Smooth muscle cell (in vitro differentiated cells): ENCODE measurements around the gene ZNF792. TPM values are rescaled to one million over a fixed set of nuclear protein-coding genes. Genes with fewer than 3 reads are reported as not detected.
"Not testable (repeated sequence)": the region's sequence is repeated elsewhere in the genome, so short reads cannot be mapped to it uniquely, and the experiment has no call there.

Experiments used
- DNase-seq: peaks from one replicate; lab custom pipeline; 2025; ENCODE audit not compliant: unreplicated experiment; lab: John Stamatoyannopoulos, UW
- H2AFZ ChIP-seq: fragments of 200-600 bp; sonication (generic); 2 replicates; pipeline ENCODE4 v1.6.0; 2016; ENCODE audit warnings: antibody characterized with exemption, low read depth, mild to moderate bottlenecking
- H3F3A ChIP-seq: fragments of 200-600 bp; sonication (generic); 2 replicates; pipeline ENCODE4 v1.6.0; 2017; ENCODE audit warnings: antibody characterized with exemption, low read depth
- H3K27ac ChIP-seq: fragments of 200-600 bp; sonication (generic); 2 replicates; pipeline ENCODE4 v1.5.1; 2016; ENCODE audit warnings: low read depth, mild to moderate bottlenecking
- H3K27me3 ChIP-seq: fragments of 200-600 bp; sonication (generic); 2 replicates; pipeline ENCODE4 v1.6.1; 2016; ENCODE audit warnings: low read depth, mild to moderate bottlenecking
- H3K36me3 ChIP-seq: fragments of 200-600 bp; sonication (generic); 2 replicates; pipeline ENCODE4 v1.5.1; 2016; ENCODE audit warnings: low read depth
- H3K4me1 ChIP-seq: fragments of 200-600 bp; sonication (generic); 2 replicates; pipeline ENCODE4 v1.5.1; 2016; ENCODE audit warnings: low read depth
- H3K4me2 ChIP-seq: fragments of 200-600 bp; sonication (generic); 2 replicates; pipeline ENCODE4 v1.6.0; 2016; ENCODE audit warnings: mild to moderate bottlenecking
- H3K4me3 ChIP-seq: fragments of 200-600 bp; sonication (generic); 2 replicates; pipeline ENCODE4 v1.5.1; 2016; ENCODE audit warnings: mild to moderate bottlenecking
- H3K79me2 ChIP-seq: fragments of 200-600 bp; sonication (generic); 2 replicates; pipeline ENCODE4 v1.6.0; 2016; ENCODE audit warnings: low read depth, mild to moderate bottlenecking
- H3K9ac ChIP-seq: fragments of 200-600 bp; sonication (generic); 2 replicates; pipeline ENCODE4 v1.6.0; 2016; ENCODE audit warnings: low read depth
- H3K9me3 ChIP-seq: fragments of 200-600 bp; sonication (generic); replicated peaks from 2 replicates; pipeline ENCODE4 v1.5.1; 2016; ENCODE audit warnings: low read depth
- H4K20me1 ChIP-seq: fragments of 200-600 bp; sonication (generic); 2 replicates; pipeline ENCODE4 v1.6.0; 2016; ENCODE audit warnings: low read depth
- WGBS: methylation state at CpG from one replicate; pipeline ENCODE4 v1.1.7; 2016; ENCODE audit warnings: low lambda C conversion rate; 5-methylcytosine and 5-hydroxymethylcytosine counted together
- polyA plus RNA-seq: library from polyadenylated mRNA; unstranded; fragments of >200 nt; fragmentation: Nextera tagmentation; extraction: Ambion mirVana; gene quantifications from 2 replicates; pipeline ENCODE4 v1.2.1, GENCODE V29; 2016
- total RNA-seq: library from RNA; depleted of rRNA; stranded (reverse); fragments of >200 nt; gene quantifications from 2 replicates; pipeline ENCODE4 v1.2.3, GENCODE V29; 2014
- TF ChIP-seq, protein P1 (sequence below): fragments of 200-600 bp; sonication (generic); IDR thresholded peaks from 2 replicates; pipeline ENCODE4 v1.5.1; 2017; ENCODE audit warnings: borderline replicate concordance, mild to moderate bottlenecking, antibody characterized with exemption; ENCODE audit not compliant: insufficient read depth, poor library complexity, severe bottlenecking

Gene ZNF792
- total and polyA plus RNA-seq, 2 experiments from 2014 or later = 2.8 to 7.1 TPM

DNA sequence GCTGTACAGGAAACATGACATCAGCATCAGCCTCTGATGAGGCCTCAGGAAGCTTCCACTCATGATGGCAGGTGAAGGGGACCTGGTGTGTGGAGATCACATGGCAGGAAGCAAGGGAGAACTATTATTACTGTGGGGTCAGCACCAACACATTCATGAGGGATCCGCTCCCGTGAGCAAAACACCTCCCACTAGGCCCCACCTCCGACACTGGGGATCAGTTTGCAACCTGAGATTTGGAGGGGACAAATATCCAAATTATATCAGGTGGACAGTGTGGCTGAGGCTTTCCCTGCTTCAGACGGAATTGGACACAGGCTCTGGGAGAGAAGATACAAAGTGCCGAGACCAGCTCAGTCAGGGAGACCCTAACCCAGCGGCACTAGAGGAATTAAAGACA is 5.7 kb upstream of the ZNF792 start:
- no peak overlapping the region for H3K4me2 ChIP-seq
- 94% methylated on average over 6 of the region's 6 CpGs for WGBS
- no peaks in the 10 kb centered on the region for H4K20me1 ChIP-seq
- no peak overlapping the region for H3K4me3 ChIP-seq
- no peak overlapping the region for H3K27ac ChIP-seq
- no peaks in the 10 kb centered on the region for H3K36me3 ChIP-seq
- no peak overlapping the region for H2AFZ ChIP-seq
- no peaks in the 10 kb centered on the region for H3K27me3 ChIP-seq
- no peaks in the 10 kb centered on the region for H3K9me3 ChIP-seq
- H3K4me1 ChIP-seq = no peaks in the 10 kb centered on the region
- TF ChIP-seq, protein P1, sequence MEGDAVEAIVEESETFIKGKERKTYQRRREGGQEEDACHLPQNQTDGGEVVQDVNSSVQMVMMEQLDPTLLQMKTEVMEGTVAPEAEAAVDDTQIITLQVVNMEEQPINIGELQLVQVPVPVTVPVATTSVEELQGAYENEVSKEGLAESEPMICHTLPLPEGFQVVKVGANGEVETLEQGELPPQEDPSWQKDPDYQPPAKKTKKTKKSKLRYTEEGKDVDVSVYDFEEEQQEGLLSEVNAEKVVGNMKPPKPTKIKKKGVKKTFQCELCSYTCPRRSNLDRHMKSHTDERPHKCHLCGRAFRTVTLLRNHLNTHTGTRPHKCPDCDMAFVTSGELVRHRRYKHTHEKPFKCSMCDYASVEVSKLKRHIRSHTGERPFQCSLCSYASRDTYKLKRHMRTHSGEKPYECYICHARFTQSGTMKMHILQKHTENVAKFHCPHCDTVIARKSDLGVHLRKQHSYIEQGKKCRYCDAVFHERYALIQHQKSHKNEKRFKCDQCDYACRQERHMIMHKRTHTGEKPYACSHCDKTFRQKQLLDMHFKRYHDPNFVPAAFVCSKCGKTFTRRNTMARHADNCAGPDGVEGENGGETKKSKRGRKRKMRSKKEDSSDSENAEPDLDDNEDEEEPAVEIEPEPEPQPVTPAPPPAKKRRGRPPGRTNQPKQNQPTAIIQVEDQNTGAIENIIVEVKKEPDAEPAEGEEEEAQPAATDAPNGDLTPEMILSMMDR = no peak
- no peak for DNase-seq
- no peak overlapping the region for H3K9ac ChIP-seq
- H3K79me2 ChIP-seq = no peaks in the 10 kb centered on the region
- H3F3A ChIP-seq = no peaks in the 10 kb centered on the region

DNA sequence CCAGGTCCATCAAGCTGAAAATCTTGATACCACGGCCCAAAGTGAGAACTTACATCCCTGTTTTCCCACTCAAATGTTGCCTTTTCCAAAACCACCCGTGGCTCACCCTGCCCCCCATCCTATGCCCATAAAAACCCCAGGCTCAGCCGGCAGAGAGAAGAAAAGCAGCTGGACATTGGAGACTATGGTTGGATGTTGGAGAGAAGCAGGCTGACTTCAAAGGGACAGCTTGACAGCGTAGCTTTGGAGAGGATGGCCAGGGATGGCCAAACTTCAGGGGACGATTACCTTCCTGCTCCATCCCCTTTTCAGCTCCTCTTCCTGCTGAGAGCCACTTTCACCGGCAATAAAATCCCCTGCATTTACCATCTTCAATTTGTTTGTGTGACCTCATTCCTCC is 3.5 kb upstream of the ZNF792 start:
- H3K27ac ChIP-seq = no peak overlapping the region
- no peak overlapping the region for H3K9ac ChIP-seq
- H3K4me1 ChIP-seq = peaks cover 4% of the 10 kb centered on the region
- no peaks in the 10 kb centered on the region for H3F3A ChIP-seq
- H2AFZ ChIP-seq = no peak overlapping the region
- H3K27me3 ChIP-seq = no peaks in the 10 kb centered on the region
- no peak overlapping the region for H3K4me2 ChIP-seq
- no peaks in the 10 kb centered on the region for H3K9me3 ChIP-seq
- H3K4me3 ChIP-seq = no peak overlapping the region
- 80% methylated on average over 6 of the region's 6 CpGs for WGBS
- H4K20me1 ChIP-seq = peaks cover 3% of the 10 kb centered on the region
- TF ChIP-seq, protein P1 = no peak
- H3K79me2 ChIP-seq = peaks cover 9% of the 10 kb centered on the region
- no peaks in the 10 kb centered on the region for H3K36me3 ChIP-seq
- no peak for DNase-seq

DNA sequence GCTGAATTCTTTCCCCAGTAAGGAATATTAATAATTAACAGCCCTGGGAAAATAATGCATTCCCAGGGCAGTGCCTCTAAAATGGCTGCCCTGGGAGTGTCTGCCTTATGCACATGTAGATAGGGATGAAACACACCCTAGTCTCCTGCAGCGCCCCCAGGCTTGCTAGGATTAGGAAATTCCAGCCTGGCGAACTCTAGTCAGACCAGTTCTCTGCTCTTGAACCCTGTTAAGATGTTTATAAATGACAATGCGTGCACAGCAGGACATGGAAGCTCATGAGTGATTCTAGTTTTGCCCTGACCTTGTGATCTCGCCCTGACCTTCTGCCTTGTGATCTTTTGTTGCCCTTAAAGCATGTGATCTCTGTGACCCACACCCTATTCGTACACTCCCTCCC is 1.5 kb upstream of the ZNF792 start:
- not testable (repeated sequence) for DNase-seq, H3K36me3 ChIP-seq, H2AFZ ChIP-seq, H3K4me1 ChIP-seq, H4K20me1 ChIP-seq, H3K27me3 ChIP-seq, H3K27ac ChIP-seq, H3K9ac ChIP-seq, H3K4me2 ChIP-seq, H3F3A ChIP-seq, H3K4me3 ChIP-seq, H3K9me3 ChIP-seq
- H3K79me2 ChIP-seq = peaks cover 16% of the 10 kb centered on the region
- WGBS = 83% methylated on average over 5 of the region's 5 CpGs

DNA sequence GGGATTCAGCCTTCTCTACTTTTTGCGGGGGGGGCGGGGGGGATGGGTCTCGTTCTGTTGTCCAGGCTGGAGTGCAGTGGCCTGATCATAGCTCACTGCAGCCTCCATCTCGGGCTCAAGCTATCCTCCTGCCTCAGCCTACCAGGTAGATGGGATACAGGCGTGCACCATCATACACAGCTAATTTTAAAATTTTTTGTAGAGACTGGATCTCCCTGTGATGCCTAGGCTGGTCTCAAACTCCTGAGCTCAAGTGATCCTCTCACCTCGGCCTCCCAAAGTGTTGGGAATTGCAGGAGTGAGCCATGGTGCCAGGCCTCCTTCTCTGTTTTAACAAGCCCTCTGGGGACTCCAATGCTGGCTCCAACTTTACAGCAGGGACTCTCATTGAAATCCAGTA is 569 bp upstream of the ZNF792 start:
- Histone ChIP-seq H3K9me3 (no peaks in the 10 kb centered on the region), H3K36me3 (no peaks in the 10 kb centered on the region), H4K20me1 (peaks cover 4% of the 10 kb centered on the region), H3K27ac (no peak overlapping the region), H3K4me2 (no peak overlapping the region), H3K79me2 (peaks cover 16% of the 10 kb centered on the region), H3K4me3 (no peak overlapping the region), H3K9ac (no peak overlapping the region), H3F3A (no peaks in the 10 kb centered on the region), H3K27me3 (no peaks in the 10 kb centered on the region), H3K4me1 (peaks cover 4% of the 10 kb centered on the region), H2AFZ (no peak overlapping the region)
- 60% methylated on average over 5 of the region's 6 CpGs for WGBS
- TF ChIP-seq, protein P1 = no peak
- no peak for DNase-seq
